Body of pancreas (tissue), 4 donors: ENCODE results near the gene CLEC4G. TPM values are rescaled to one million over a fixed set of nuclear protein-coding genes. Genes with fewer than 3 reads are reported as not detected.

Experiments
- ATAC-seq: fragments of 150-250 bp; one replicate; pipeline ENCODE4 v1.9.1; 2016
- DNase-seq, 4 donors: peaks; one replicate each; pipeline ENCODE4 v3.0.0-alpha.2; 2019
- H3K27ac ChIP-seq, 4 donors: fragments of 200-600 bp; sonication (generic); 1 replicate in 3 of 4; 2 replicates in 1 of 4; pipeline versions ENCODE4 v1.5.1 to v1.6.1; 2016 to 2019; ENCODE audit warnings: mild to moderate bottlenecking in 1 of 4, mixed read lengths in 1 of 4, moderate library complexity in 1 of 4
- H3K27me3 ChIP-seq, 2 donors: fragments of 200-600 bp; sonication (generic); one replicate each; pipeline ENCODE4 v1.6.0; 2016; ENCODE audit warnings: mild to moderate bottlenecking in 1 of 2
- H3K36me3 ChIP-seq, 2 donors: fragments of 200-600 bp; sonication (generic); replicated peaks in 1 of 2; 2 replicates each; pipeline ENCODE4 v1.5.1; 2016; ENCODE audit warnings: low read depth in 2 of 2; ENCODE audit not compliant: insufficient read depth in 1 of 2
- H3K4me1 ChIP-seq: fragments of 200-600 bp; sonication (generic); one replicate; pipeline ENCODE4 v1.6.0; 2016
- H3K4me3 ChIP-seq, 2 donors: fragments of 200-600 bp; sonication (generic); 1 replicate in 1 of 2; 2 replicates in 1 of 2; pipeline ENCODE4 v1.5.1; 2016 to 2019
- H3K9me3 ChIP-seq, 3 donors: fragments of 200-600 bp; sonication (generic); 1 replicate in 2 of 3; 2 replicates in 1 of 3; pipeline ENCODE4 v1.5.1; 2016
- POLR2A ChIP-seq, 3 donors: fragments of 450-650 bp; IDR thresholded peaks; one replicate each; pipeline ENCODE4 v1.6.1; 2016; ENCODE audit warnings: antibody characterized with exemption in 3 of 3, mild to moderate bottlenecking in 2 of 3
- WGBS, 2 donors: methylation state at CpG; one replicate each; pipeline ENCODE4 v1.1.5; 2017; 5-methylcytosine and 5-hydroxymethylcytosine counted together
- intact Hi-C: fragments of 100-400 bp; cut with DNase I; formaldehyde crosslinking; loops from one replicate; pipeline ENCODE4 v1.15.1; 2023
- total RNA-seq, 2 donors: library from RNA; depleted of rRNA; stranded (reverse); fragments of >200 nt; gene quantifications; one replicate each; pipeline ENCODE4 v1.1.0, GENCODE V29; 2016
- TF ChIP-seq, protein P1 (sequence below), 7 experiments: fragments of 450-650 bp in 4 of 7; fragments of 200-600 bp in 3 of 7; sonication (generic) in 3 of 7; IDR thresholded peaks; one replicate each; pipeline ENCODE4 v1.5.1; 2016 to 2019; ENCODE audit warnings: antibody characterized with exemption in 7 of 7

The CLEC4G gene
- total RNA-seq, 2 donors from 2014 or later = 0.52 to 6.6 TPM

GRCh38 chr19:7739211-7739755 is 7.4 kb upstream of the CLEC4G start:
- H3K4me3 ChIP-seq = no peak overlapping the region
- DNase-seq (no peak), ATAC-seq (no peak)
- 21 to 22% methylated on average over 2 of the region's 2 CpGs for WGBS, 2 donors
- peaks cover 0 to 6% of the 10 kb centered on the region in 2 donors for H3K27me3 ChIP-seq
- no peaks in the 10 kb centered on the region for H3K4me1 ChIP-seq
- H3K9me3 ChIP-seq = no peaks in the 10 kb centered on the region
- intact Hi-C loops = no loop called here
- TF ChIP-seq, protein P1, sequence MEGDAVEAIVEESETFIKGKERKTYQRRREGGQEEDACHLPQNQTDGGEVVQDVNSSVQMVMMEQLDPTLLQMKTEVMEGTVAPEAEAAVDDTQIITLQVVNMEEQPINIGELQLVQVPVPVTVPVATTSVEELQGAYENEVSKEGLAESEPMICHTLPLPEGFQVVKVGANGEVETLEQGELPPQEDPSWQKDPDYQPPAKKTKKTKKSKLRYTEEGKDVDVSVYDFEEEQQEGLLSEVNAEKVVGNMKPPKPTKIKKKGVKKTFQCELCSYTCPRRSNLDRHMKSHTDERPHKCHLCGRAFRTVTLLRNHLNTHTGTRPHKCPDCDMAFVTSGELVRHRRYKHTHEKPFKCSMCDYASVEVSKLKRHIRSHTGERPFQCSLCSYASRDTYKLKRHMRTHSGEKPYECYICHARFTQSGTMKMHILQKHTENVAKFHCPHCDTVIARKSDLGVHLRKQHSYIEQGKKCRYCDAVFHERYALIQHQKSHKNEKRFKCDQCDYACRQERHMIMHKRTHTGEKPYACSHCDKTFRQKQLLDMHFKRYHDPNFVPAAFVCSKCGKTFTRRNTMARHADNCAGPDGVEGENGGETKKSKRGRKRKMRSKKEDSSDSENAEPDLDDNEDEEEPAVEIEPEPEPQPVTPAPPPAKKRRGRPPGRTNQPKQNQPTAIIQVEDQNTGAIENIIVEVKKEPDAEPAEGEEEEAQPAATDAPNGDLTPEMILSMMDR (IDR thresholded peaks at IDR 0.05) = no peak
- TF ChIP-seq POLR2A (IDR thresholded peaks at IDR 0.05) = no peak
- no peaks in the 10 kb centered on the region for H3K36me3 ChIP-seq
- no peak overlapping the region for H3K27ac ChIP-seq

DNA sequence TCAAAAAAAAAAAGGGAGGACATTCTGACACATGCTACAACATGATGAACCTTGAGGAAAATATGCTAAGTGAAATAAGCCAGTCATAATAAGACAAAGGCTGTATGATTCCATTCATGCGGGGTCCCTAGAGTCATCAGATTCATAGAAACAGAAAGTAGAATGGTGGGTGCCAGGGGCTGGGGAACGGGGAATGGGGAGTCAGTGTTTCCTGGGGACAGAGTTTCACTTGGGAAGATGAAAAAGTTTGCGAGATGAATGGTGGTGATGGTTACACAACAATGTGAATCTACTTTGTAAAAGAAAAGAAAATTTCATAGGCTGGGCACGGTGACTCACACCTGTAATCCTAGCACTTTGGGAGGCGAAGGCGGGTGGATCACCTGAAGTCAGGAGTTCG is 6.1 kb upstream of the CLEC4G start:
- H3K4me3 ChIP-seq = no peak overlapping the region
- TF ChIP-seq, protein P1 (IDR thresholded peaks at IDR 0.05) = no peak
- TF ChIP-seq POLR2A (IDR thresholded peaks at IDR 0.05) = no peak
- 69 to 77% methylated on average over 7 of the region's 7 CpGs for WGBS, 2 donors
- intact Hi-C loops = no loop called here
- H3K27ac ChIP-seq = no peak overlapping the region
- ATAC-seq (no peak), DNase-seq (no peak)
- H3K36me3 ChIP-seq = no peaks in the 10 kb centered on the region
- no peaks in the 10 kb centered on the region for H3K9me3 ChIP-seq
- H3K27me3 ChIP-seq = peaks cover 0 to 6% of the 10 kb centered on the region in 2 donors
- no peaks in the 10 kb centered on the region for H3K4me1 ChIP-seq

- no peaks in the 10 kb centered on the region for H3K36me3 ChIP-seq
- no peaks in the 10 kb centered on the region for H3K9me3 ChIP-seq
- 52 to 60% methylated on average over 11 of the region's 11 CpGs for WGBS, 2 donors
- intact Hi-C loops = no loop called here
- H3K27me3 ChIP-seq = peaks cover 0 to 6% of the 10 kb centered on the region in 2 donors
- ATAC-seq (no peak), DNase-seq (no peak)
- no peaks in the 10 kb centered on the region for H3K4me1 ChIP-seq
- H3K4me3 ChIP-seq = no peak overlapping the region
- TF ChIP-seq, protein P1 (IDR thresholded peaks at IDR 0.05) = no peak
- no peak for TF ChIP-seq POLR2A (IDR thresholded peaks at IDR 0.05)
- H3K27ac ChIP-seq = no peak overlapping the region
These were observed 5.3 kb upstream of the CLEC4G start for GRCh38 chr19:7737215-7737614.

- Histone ChIP-seq H3K27me3 (peaks cover 0 to 6% of the 10 kb centered on the region in 2 donors), H3K9me3 (no peaks in the 10 kb centered on the region), H3K36me3 (no peaks in the 10 kb centered on the region), H3K27ac (no peak overlapping the region), H3K4me3 (no peak overlapping the region), H3K4me1 (no peaks in the 10 kb centered on the region)
- ATAC-seq = no peak
- no peak for TF ChIP-seq POLR2A (IDR thresholded peaks at IDR 0.05)
- TF ChIP-seq, protein P1 (IDR thresholded peaks at IDR 0.05) = no peak
- DNase-seq = no peak
- intact Hi-C loops = no loop called here
- WGBS, 2 donors = 33 to 50% methylated on average over 1 of the region's 1 CpG
These were observed 4.2 kb upstream of the CLEC4G start for GRCh38 chr19:7736148-7736547.
